Liver (tissue), 9 donors: ENCODE results near the gene ETS1. TPM values are rescaled to one million over a fixed set of nuclear protein-coding genes. Genes with fewer than 3 reads are reported as not detected.

ENCODE experiments used
- DNase-seq: peaks from one replicate; pipeline ENCODE4 v3.0.0-alpha.2; 2017; ENCODE audit warnings: low spot score
- H3K27ac ChIP-seq, 2 donors: one replicate each; pipeline ENCODE4 v1.7.0; 2013; ENCODE audit warnings: inconsistent platforms in 2 of 2, low read length in 2 of 2, control low read depth in 1 of 2, low read depth in 1 of 2, mild to moderate bottlenecking in 1 of 2
- H3K27me3 ChIP-seq, 4 donors: one replicate each; pipeline versions ENCODE4 v1.6.1 to v1.7.0; 2013; ENCODE audit warnings: low read length in 3 of 4, inconsistent platforms in 1 of 4, mild to moderate bottlenecking in 1 of 4, moderate library complexity in 1 of 4; ENCODE audit not compliant: control insufficient read depth in 4 of 4, insufficient read depth in 4 of 4
- H3K36me3 ChIP-seq, 4 donors: one replicate each; pipeline versions ENCODE4 v1.6.1 to v1.7.0; 2013; ENCODE audit warnings: low read length in 3 of 4, mild to moderate bottlenecking in 3 of 4, low read depth in 1 of 4, moderate library complexity in 1 of 4; ENCODE audit not compliant: control insufficient read depth in 4 of 4, insufficient read depth in 3 of 4
- H3K4me1 ChIP-seq, 4 donors: one replicate each; pipeline versions ENCODE4 v1.6.1 to v1.7.0; 2013; ENCODE audit warnings: low read length in 3 of 4, mild to moderate bottlenecking in 3 of 4, moderate library complexity in 1 of 4; ENCODE audit not compliant: control insufficient read depth in 4 of 4, insufficient read depth in 4 of 4
- H3K4me3 ChIP-seq, 3 donors: one replicate each; pipeline versions ENCODE4 v1.6.1 to v1.7.0; 2013; ENCODE audit warnings: low read length in 3 of 3, control low read depth in 1 of 3, low read depth in 1 of 3, mild to moderate bottlenecking in 1 of 3
- H3K9ac ChIP-seq, 2 donors: one replicate each; pipeline ENCODE4 v1.7.0; 2013; ENCODE audit warnings: low read length in 2 of 2, mild to moderate bottlenecking in 2 of 2, moderate library complexity in 2 of 2, control low read depth in 1 of 2, low read depth in 1 of 2
- H3K9me3 ChIP-seq, 4 donors: one replicate each; pipeline versions ENCODE4 v1.6.1 to v1.7.0; 2013; ENCODE audit warnings: low read length in 3 of 4; ENCODE audit not compliant: control insufficient read depth in 4 of 4
- ATF3 ChIP-seq: IDR thresholded peaks from 2 replicates; pipeline ENCODE4 v1.6.1; 2016; ENCODE audit warnings: antibody characterized with exemption
- CTCF ChIP-seq: fragments of 150-350 bp; IDR thresholded peaks from 2 replicates; pipeline ENCODE4 v1.5.1; 2017; ENCODE audit warnings: improper control_type of control experiment, low read depth, low read length; ENCODE audit not compliant: missing input control
- EGR1 ChIP-seq, 2 donors: IDR thresholded peaks; 2 replicates each; pipeline ENCODE4 v1.6.1; 2016 to 2018; ENCODE audit warnings: antibody characterized with exemption in 2 of 2, low read depth in 2 of 2
- FOXA1 ChIP-seq: IDR thresholded peaks from 2 replicates; pipeline ENCODE4 v1.6.1; 2016; ENCODE audit warnings: antibody characterized with exemption
- FOXA2 ChIP-seq: IDR thresholded peaks from 2 replicates; pipeline ENCODE4 v1.6.1; 2016; ENCODE audit warnings: antibody characterized with exemption
- GABPA ChIP-seq, 2 donors: IDR thresholded peaks in 1 of 2; conservative IDR thresholded peaks in 1 of 2; 2 replicates each; pipeline ENCODE4 v1.6.1; 2016; ENCODE audit warnings: antibody characterized with exemption in 2 of 2, mild to moderate bottlenecking in 1 of 2, moderate library complexity in 1 of 2
- HNF4A ChIP-seq, 2 donors: conservative IDR thresholded peaks; 2 replicates each; pipeline ENCODE4 v1.6.1; 2016; ENCODE audit warnings: antibody characterized with exemption in 2 of 2, mild to moderate bottlenecking in 2 of 2
- HNF4G ChIP-seq: IDR thresholded peaks from 2 replicates; pipeline ENCODE4 v1.6.1; 2016; ENCODE audit warnings: antibody characterized with exemption
- JUND ChIP-seq, 2 donors: IDR thresholded peaks; 2 replicates each; pipeline ENCODE4 v1.6.1; 2016; ENCODE audit warnings: antibody characterized with exemption in 2 of 2
- MAX ChIP-seq: IDR thresholded peaks from 2 replicates; pipeline ENCODE4 v1.6.1; 2016; ENCODE audit warnings: antibody characterized with exemption
- NR2F2 ChIP-seq: IDR thresholded peaks from 2 replicates; pipeline ENCODE4 v1.6.1; 2016; ENCODE audit warnings: antibody characterized with exemption
- RAD21 ChIP-seq, 2 donors: IDR thresholded peaks; 2 replicates each; pipeline ENCODE4 v1.6.1; 2016; ENCODE audit warnings: antibody characterized with exemption in 2 of 2, mild to moderate bottlenecking in 2 of 2
- REST ChIP-seq: IDR thresholded peaks from 2 replicates; pipeline ENCODE4 v1.6.1; 2016; ENCODE audit warnings: antibody characterized with exemption, mild to moderate bottlenecking
- RXRA ChIP-seq, 2 donors: IDR thresholded peaks; 2 replicates each; pipeline ENCODE4 v1.6.1; 2017 to 2018; ENCODE audit warnings: antibody characterized with exemption in 2 of 2, mild to moderate bottlenecking in 1 of 2
- SP1 ChIP-seq: IDR thresholded peaks from 2 replicates; pipeline ENCODE4 v1.6.1; 2018; ENCODE audit warnings: antibody characterized with exemption, mild to moderate bottlenecking
- TAF1 ChIP-seq: conservative IDR thresholded peaks from 2 replicates; pipeline ENCODE4 v1.6.1; 2016; ENCODE audit warnings: antibody characterized with exemption, mild to moderate bottlenecking
- YY1 ChIP-seq: IDR thresholded peaks from 2 replicates; pipeline ENCODE4 v1.6.1; 2016; ENCODE audit warnings: antibody characterized with exemption, mild to moderate bottlenecking
- ZBTB33 ChIP-seq: IDR thresholded peaks from 2 replicates; pipeline ENCODE4 v1.6.1; 2016; ENCODE audit warnings: antibody characterized with exemption
- WGBS: extraction: QIAGEN DNeasy Blood & Tissue Kit; methylation state at CpG from one replicate; pipeline ENCODE4 v1.1.7; 2013; 5-methylcytosine and 5-hydroxymethylcytosine counted together
- polyA plus RNA-seq, 2 donors: library from polyadenylated mRNA; stranded (reverse) in 1 of 2; unstranded in 1 of 2; fragments of 200-250 nt in 1 of 2; fragments of >200 nt in 1 of 2; fragmentation: Nextera tagmentation in 1 of 2; extraction: Ambion mirVana in 1 of 2; gene quantifications; one replicate each; pipeline versions ENCODE4 v1.2.1 to v1.2.3, GENCODE V29; 2013 to 2015
- total RNA-seq, 2 donors: library from RNA; depleted of rRNA; stranded (reverse); fragments of >200 nt; gene quantifications; one replicate each; pipeline ENCODE4 v1.2.3, GENCODE V29; 2014
- donor health status: healthy.
- donor health status: healthy.
- donor health status: healthy.
- donor health status: healthy.
- donor health status: healthy.

ETS1 gene
- total and polyA plus RNA-seq, 4 donors = 4.8 to 30.0 (median 20.3) TPM

- H3K4me1 ChIP-seq = no peaks in the 10 kb centered on the region
- no peak overlapping the region for H3K9ac ChIP-seq
- TF ChIP-seq ATF3 = no peak
- TF ChIP-seq FOXA2 = no peak
- TF ChIP-seq HNF4G = no peak
- TF ChIP-seq RXRA (IDR thresholded peaks at IDR 0.05) = no peak
- no peak for TF ChIP-seq HNF4A (conservative IDR thresholded peaks at IDR 0.05)
- no peak for TF ChIP-seq TAF1
- no peak for TF ChIP-seq MAX
- no peak for TF ChIP-seq RAD21 (IDR thresholded peaks at IDR 0.05)
- no peak for TF ChIP-seq REST
- no peak for TF ChIP-seq CTCF
- no peak for TF ChIP-seq NR2F2
- no peak for TF ChIP-seq JUND (IDR thresholded peaks at IDR 0.05)
- no peak for TF ChIP-seq YY1
- TF ChIP-seq GABPA (IDR thresholded peaks at IDR 0.05 in 1 of 2, conservative IDR thresholded peaks at IDR 0.05 in 1 of 2) = no peak
- no peak for TF ChIP-seq SP1
- no peak for TF ChIP-seq EGR1 (IDR thresholded peaks at IDR 0.05; ENCODE audit: low read depth in 2 of 2)
- no peak for TF ChIP-seq ZBTB33
- no peak for TF ChIP-seq FOXA1
- H3K36me3 ChIP-seq = no peaks in the 10 kb centered on the region
- WGBS = 64% methylated on average over 4 of the region's 4 CpGs
- H3K27me3 ChIP-seq = no peaks in the 10 kb centered on the region
- H3K9me3 ChIP-seq = no peaks in the 10 kb centered on the region
- no peak overlapping the region for H3K4me3 ChIP-seq
- no peak for DNase-seq
- H3K27ac ChIP-seq = no peak overlapping the region
Measured at GRCh38 chr11:128598096-128598495, 10.7 kb upstream of the ETS1 start.
